OCI-LY7 (cell line): Measurements from ENCODE around the gene HEATR5A. TPM values are rescaled to one million over a fixed set of nuclear protein-coding genes. Genes with fewer than 3 reads are reported as not detected.
"Not testable (repeated sequence)": the region's sequence is repeated elsewhere in the genome, so short reads cannot be mapped to it uniquely, and the experiment has no call there.

Experiments used
- BruUV-seq: library from RNA; stranded (reverse); fragments of 400-500 nt; replicated peaks from 2 replicates; lab custom pipeline; 2021; lab: Mats Ljungman, UMichigan
- CTCF ChIA-PET: fragments of 300-600 bp; sonication (Branson Sonifier 250); formaldehyde crosslinking; loops from one replicate; lab custom pipeline; 2022; ENCODE audit warnings: antibody characterized with exemption; ENCODE audit not compliant: unreplicated experiment; lab: Charles Lee
- POLR2A ChIA-PET: fragments of 300-600 bp; sonication (Branson Sonifier 250); formaldehyde crosslinking; loops from one replicate; lab custom pipeline; 2022; ENCODE audit warnings: antibody characterized with exemption; lab: Charles Lee
- DNase-seq: peaks from one replicate; pipeline ENCODE4 v3.0.0-alpha.2; 2015; ENCODE audit warnings: low spot score
- H2AFZ ChIP-seq: fragments of 200-600 bp; sonication (generic), shearing (Covaris generic); 2 replicates; pipeline ENCODE4 v1.6.1; 2014; ENCODE audit warnings: mild to moderate bottlenecking, antibody characterized with exemption, low read length, moderate library complexity
- H3K27ac ChIP-seq: fragments of 200-600 bp; sonication (generic); 2 replicates; pipeline ENCODE4 v1.5.1; 2014; ENCODE audit warnings: mixed run types, low read depth, mild to moderate bottlenecking, moderate library complexity, low read length, inconsistent platforms; ENCODE audit not compliant: poor library complexity, severe bottlenecking
- H3K36me3 ChIP-seq: fragments of 200-600 bp; sonication (generic); 2 replicates; pipeline ENCODE4 v1.6.1; 2014; ENCODE audit warnings: mild to moderate bottlenecking, antibody characterized with exemption, low read length, moderate library complexity, mixed read lengths; ENCODE audit not compliant: insufficient read depth
- H3K4me1 ChIP-seq: fragments of 200-600 bp; sonication (generic); 2 replicates; pipeline ENCODE4 v1.5.1; 2014; ENCODE audit warnings: mild to moderate bottlenecking, low read length; ENCODE audit not compliant: insufficient read depth, poor library complexity, severe bottlenecking
- H3K4me2 ChIP-seq: fragments of 200-600 bp; sonication (generic); 2 replicates; pipeline ENCODE4 v1.6.1; 2014; ENCODE audit warnings: mild to moderate bottlenecking, low read length
- H3K4me3 ChIP-seq: fragments of 200-600 bp; sonication (generic); 2 replicates; pipeline ENCODE4 v1.5.1; 2014; ENCODE audit warnings: mild to moderate bottlenecking, low read depth, low read length; ENCODE audit not compliant: poor library complexity, severe bottlenecking
- H3K79me2 ChIP-seq: fragments of 200-600 bp; sonication (generic); 2 replicates; pipeline ENCODE4 v1.6.1; 2016; ENCODE audit warnings: low read depth, mild to moderate bottlenecking, low read length, moderate library complexity, mixed read lengths; ENCODE audit not compliant: insufficient read depth
- H3K9me2 ChIP-seq: fragments of 200-600 bp; sonication (generic); 2 replicates; pipeline ENCODE4 v1.6.1; 2016; ENCODE audit warnings: mild to moderate bottlenecking, low read length, mixed read lengths; ENCODE audit not compliant: insufficient read depth
- H3K9me3 ChIP-seq: fragments of 200-600 bp; sonication (generic); 2 replicates; pipeline ENCODE4 v1.6.1; 2014; ENCODE audit warnings: mild to moderate bottlenecking, mixed run types, low read length, mixed read lengths
- H4K20me1 ChIP-seq: fragments of 200-600 bp; sonication (generic); 2 replicates; pipeline ENCODE4 v1.6.1; 2014; ENCODE audit warnings: mild to moderate bottlenecking, antibody characterized with exemption, low read length, moderate library complexity, mixed read lengths; ENCODE audit not compliant: insufficient read depth
- EZH2phosphoT487 ChIP-seq: fragments of 200-600 bp; sonication (generic); IDR thresholded peaks from 2 replicates; pipeline ENCODE4 v1.6.1; 2018; ENCODE audit warnings: low read depth, borderline replicate concordance, mild to moderate bottlenecking, mixed run types, antibody characterized with exemption, low read length, moderate library complexity, mixed read lengths
- intact Hi-C: fragments of 100-400 bp; cut with micrococcal nuclease; formaldehyde crosslinking; loops from one replicate; pipeline ENCODE4 v1.10.0; 2022; ENCODE audit not compliant: unreplicated experiment
- total RNA-seq, 2 experiments: library from RNA; depleted of rRNA in 1 of 2; stranded (reverse); fragments of >200 nt in 1 of 2; shearing (Covaris generic) in 1 of 2; gene quantifications; 2 replicates each; pipeline ENCODE4 v1.2.3, GENCODE V29; 2014 to 2022
- TF ChIP-seq, protein P1 (sequence below): fragments of 200-600 bp; sonication (generic); conservative IDR thresholded peaks from 2 replicates; pipeline ENCODE4 v1.5.1; 2014; ENCODE audit warnings: mild to moderate bottlenecking, antibody characterized with exemption, low read length, moderate library complexity, mixed read lengths

HEATR5A gene
- total RNA-seq, 2 experiments from 2014 or later = 12.0 to 16.2 TPM

- intact Hi-C loops = no loop called here
- CTCF ChIA-PET = no interaction called here
Measured at GRCh38 chr14:31382221-31382620, 38.1 kb downstream of the HEATR5A start.

GRCh38 chr14:31380106-31380505, 40.2 kb downstream of the HEATR5A start:
- POLR2A ChIA-PET = interaction anchor here (0.5 kb wide), 1 partner anchor 69 kb away, joined by 3 read pairs; no protein-coding TSS in a partner anchor
- DNase-seq = no peak
- CTCF ChIA-PET = no interaction called here
- no peak overlapping the region for H3K27ac ChIP-seq
- H2AFZ ChIP-seq = no peak overlapping the region
- H3K4me3 ChIP-seq = no peak overlapping the region
- H3K4me2 ChIP-seq = no peak overlapping the region
- no peaks in the 10 kb centered on the region for H3K4me1 ChIP-seq
- no peaks in the 10 kb centered on the region for H3K9me3 ChIP-seq
- no peaks in the 10 kb centered on the region for H3K79me2 ChIP-seq
- H4K20me1 ChIP-seq = no peaks in the 10 kb centered on the region
- no TSS peak for BruUV-seq
- no peaks in the 10 kb centered on the region for H3K9me2 ChIP-seq
- intact Hi-C loops = no loop called here
- peaks cover 7% of the 10 kb centered on the region for H3K36me3 ChIP-seq
- TF ChIP-seq, protein P1, sequence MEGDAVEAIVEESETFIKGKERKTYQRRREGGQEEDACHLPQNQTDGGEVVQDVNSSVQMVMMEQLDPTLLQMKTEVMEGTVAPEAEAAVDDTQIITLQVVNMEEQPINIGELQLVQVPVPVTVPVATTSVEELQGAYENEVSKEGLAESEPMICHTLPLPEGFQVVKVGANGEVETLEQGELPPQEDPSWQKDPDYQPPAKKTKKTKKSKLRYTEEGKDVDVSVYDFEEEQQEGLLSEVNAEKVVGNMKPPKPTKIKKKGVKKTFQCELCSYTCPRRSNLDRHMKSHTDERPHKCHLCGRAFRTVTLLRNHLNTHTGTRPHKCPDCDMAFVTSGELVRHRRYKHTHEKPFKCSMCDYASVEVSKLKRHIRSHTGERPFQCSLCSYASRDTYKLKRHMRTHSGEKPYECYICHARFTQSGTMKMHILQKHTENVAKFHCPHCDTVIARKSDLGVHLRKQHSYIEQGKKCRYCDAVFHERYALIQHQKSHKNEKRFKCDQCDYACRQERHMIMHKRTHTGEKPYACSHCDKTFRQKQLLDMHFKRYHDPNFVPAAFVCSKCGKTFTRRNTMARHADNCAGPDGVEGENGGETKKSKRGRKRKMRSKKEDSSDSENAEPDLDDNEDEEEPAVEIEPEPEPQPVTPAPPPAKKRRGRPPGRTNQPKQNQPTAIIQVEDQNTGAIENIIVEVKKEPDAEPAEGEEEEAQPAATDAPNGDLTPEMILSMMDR = no peak
- TF ChIP-seq EZH2phosphoT487 = no peak

More at GRCh38 chr14:31382221-31382620, 38.1 kb downstream of the HEATR5A start:
- Histone ChIP-seq H3K4me3 (no peak overlapping the region), H4K20me1 (no peaks in the 10 kb centered on the region), H3K79me2 (no peaks in the 10 kb centered on the region), H3K9me2 (no peaks in the 10 kb centered on the region), H3K4me1 (no peaks in the 10 kb centered on the region), H3K9me3 (no peaks in the 10 kb centered on the region), H3K4me2 (no peak overlapping the region), H2AFZ (no peak overlapping the region), H3K27ac (no peak overlapping the region), H3K36me3 (peaks cover 7% of the 10 kb centered on the region)
- no TSS peak for BruUV-seq
- DNase-seq = no peak
- TF ChIP-seq, protein P1 = no peak
- no peak for TF ChIP-seq EZH2phosphoT487
- POLR2A ChIA-PET = interaction anchor here (0.6 to 1.0 kb wide), 4 partner anchors 10 to 212 kb away, joined by 3 to 4 read pairs (median 3); no protein-coding TSS in a partner anchor

- DNase-seq, H3K9me3 ChIP-seq, H3K4me1 ChIP-seq, intact Hi-C loops, H3K36me3 ChIP-seq, H3K4me3 ChIP-seq, H4K20me1 ChIP-seq, H3K9me2 ChIP-seq, BruUV-seq, H3K79me2 ChIP-seq, H3K4me2 ChIP-seq, CTCF ChIA-PET, H2AFZ ChIP-seq, H3K27ac ChIP-seq: not testable (repeated sequence)
- POLR2A ChIA-PET = interaction anchor here (0.7 to 1.0 kb wide), 2 partner anchors 19 to 658 kb away, joined by 3 read pairs; no protein-coding TSS in a partner anchor
Measured at GRCh38 chr14:31379125-31379947, 41.0 kb downstream of the HEATR5A start.
